ENCODE data around the gene CHAT. TPM values are rescaled to one million over a fixed set of nuclear protein-coding genes. Genes with fewer than 3 reads are reported as not detected.

Gene CHAT
- total RNA-seq, 1 donor = not detected

DNA sequence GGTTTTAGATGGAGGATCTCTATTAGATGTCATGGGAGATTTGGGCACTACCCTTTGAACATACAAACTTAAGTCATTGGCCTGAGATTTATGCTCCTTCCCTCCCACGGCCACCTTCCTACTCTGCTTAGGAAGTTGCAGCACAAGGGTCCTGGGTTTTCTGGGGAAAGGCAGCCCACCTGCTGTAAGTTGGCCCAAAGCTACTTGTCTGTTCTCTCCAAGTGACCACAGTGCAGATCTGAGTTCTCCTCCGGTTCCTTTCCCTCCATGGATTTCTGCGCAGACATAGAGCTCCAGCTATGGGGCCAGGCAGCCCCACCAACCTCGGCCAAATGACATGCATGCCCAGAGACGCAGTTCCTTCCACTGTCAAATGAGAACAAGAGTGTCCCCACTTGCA, 52.8 kb downstream of the CHAT start:
- no peak for DNase-seq (ENCODE audit: insufficient read length, low spot score, missing footprints)

DNA sequence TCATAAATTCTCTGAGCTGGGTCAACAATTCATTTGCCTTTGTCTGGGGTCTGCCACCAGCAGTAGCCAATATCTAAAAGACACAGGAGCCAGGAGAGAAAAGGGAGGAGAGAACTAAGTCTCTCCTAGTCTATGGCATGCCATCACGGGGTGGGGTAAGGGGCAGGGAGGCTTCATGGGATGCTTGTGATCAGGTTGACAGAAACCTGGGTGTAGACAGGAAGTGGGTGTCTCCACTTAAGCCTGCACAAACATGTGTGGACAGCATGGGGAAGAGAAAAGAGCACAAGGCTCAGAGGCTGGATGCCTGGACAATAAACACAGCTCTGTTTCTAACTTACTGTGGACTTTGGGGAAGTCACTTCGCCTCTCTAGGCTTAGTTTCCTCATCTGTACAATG, 54.2 kb downstream of the CHAT start:
- H3K4me1 ChIP-seq (ENCODE audit: insufficient read depth, low read length) = no peaks in the 10 kb centered on the region
- peaks cover 5% of the 10 kb centered on the region for H3K27me3 ChIP-seq (ENCODE audit: insufficient read depth, low read length)
- no peaks in the 10 kb centered on the region for H3K36me3 ChIP-seq (ENCODE audit: insufficient read depth, low read length)
- no peak for DNase-seq (ENCODE audit: insufficient read length, low spot score, missing footprints)
- no peak overlapping the region for H3K4me3 ChIP-seq (ENCODE audit: insufficient read depth, low read length)
- no peaks in the 10 kb centered on the region for H3K9me3 ChIP-seq (ENCODE audit: low read depth, low read length)
- no peak overlapping the region for H2AFZ ChIP-seq (ENCODE audit: low read length)
- no peaks in the 10 kb centered on the region for H4K20me1 ChIP-seq (ENCODE audit: insufficient read depth, low read length)
- no peaks in the 10 kb centered on the region for H3K79me2 ChIP-seq (ENCODE audit: insufficient read depth, low read length)
- H3K4me2 ChIP-seq (ENCODE audit: insufficient read depth, low read length) = no peak overlapping the region
- H3K27ac ChIP-seq (ENCODE audit: low read depth, low read length) = no peak overlapping the region
- TF ChIP-seq, protein P1, sequence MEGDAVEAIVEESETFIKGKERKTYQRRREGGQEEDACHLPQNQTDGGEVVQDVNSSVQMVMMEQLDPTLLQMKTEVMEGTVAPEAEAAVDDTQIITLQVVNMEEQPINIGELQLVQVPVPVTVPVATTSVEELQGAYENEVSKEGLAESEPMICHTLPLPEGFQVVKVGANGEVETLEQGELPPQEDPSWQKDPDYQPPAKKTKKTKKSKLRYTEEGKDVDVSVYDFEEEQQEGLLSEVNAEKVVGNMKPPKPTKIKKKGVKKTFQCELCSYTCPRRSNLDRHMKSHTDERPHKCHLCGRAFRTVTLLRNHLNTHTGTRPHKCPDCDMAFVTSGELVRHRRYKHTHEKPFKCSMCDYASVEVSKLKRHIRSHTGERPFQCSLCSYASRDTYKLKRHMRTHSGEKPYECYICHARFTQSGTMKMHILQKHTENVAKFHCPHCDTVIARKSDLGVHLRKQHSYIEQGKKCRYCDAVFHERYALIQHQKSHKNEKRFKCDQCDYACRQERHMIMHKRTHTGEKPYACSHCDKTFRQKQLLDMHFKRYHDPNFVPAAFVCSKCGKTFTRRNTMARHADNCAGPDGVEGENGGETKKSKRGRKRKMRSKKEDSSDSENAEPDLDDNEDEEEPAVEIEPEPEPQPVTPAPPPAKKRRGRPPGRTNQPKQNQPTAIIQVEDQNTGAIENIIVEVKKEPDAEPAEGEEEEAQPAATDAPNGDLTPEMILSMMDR (IDR thresholded peaks at IDR 0.05; ENCODE audit: extremely low read depth, low read depth, low read length) = no peak

More for the DNA sequence above, 52.8 kb downstream of the CHAT start:
- Histone ChIP-seq H2AFZ (ENCODE audit: low read length) (no peak overlapping the region), H3K4me1 (ENCODE audit: insufficient read depth, low read length) (no peaks in the 10 kb centered on the region), H3K36me3 (ENCODE audit: insufficient read depth, low read length) (no peaks in the 10 kb centered on the region), H3K4me2 (ENCODE audit: insufficient read depth, low read length) (no peak overlapping the region), H4K20me1 (ENCODE audit: insufficient read depth, low read length) (no peaks in the 10 kb centered on the region), H3K9me3 (ENCODE audit: low read depth, low read length) (no peaks in the 10 kb centered on the region), H3K27me3 (ENCODE audit: insufficient read depth, low read length) (peaks cover 5% of the 10 kb centered on the region), H3K79me2 (ENCODE audit: insufficient read depth, low read length) (no peaks in the 10 kb centered on the region), H3K27ac (ENCODE audit: low read depth, low read length) (no peak overlapping the region), H3K4me3 (ENCODE audit: insufficient read depth, low read length) (no peak overlapping the region)
- TF ChIP-seq, protein P1 (IDR thresholded peaks at IDR 0.05; ENCODE audit: extremely low read depth, low read depth, low read length) = no peak

DNA sequence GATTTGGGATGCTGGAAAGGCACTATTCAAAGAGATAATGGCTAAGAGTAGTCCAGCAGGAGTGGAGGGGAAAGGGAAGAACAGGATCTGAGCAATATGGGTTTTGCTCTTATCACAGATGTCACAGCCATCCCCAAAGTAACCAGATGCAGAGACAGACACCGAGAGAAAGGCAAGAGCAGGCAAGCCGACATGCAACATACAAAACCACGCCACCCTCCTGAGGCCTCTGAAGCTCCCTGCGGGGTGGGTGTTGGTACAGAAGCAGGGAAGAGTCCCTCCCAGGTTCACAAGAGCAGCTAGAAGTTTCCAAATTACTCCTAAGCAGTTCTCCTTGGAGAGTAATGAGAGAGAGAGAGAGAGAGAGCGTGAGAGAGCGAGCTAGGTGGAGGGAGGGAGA, 54.8 kb downstream of the CHAT start:
- Histone ChIP-seq H2AFZ (ENCODE audit: low read length) (no peak overlapping the region), H3K27me3 (ENCODE audit: insufficient read depth, low read length) (peaks cover 6% of the 10 kb centered on the region), H3K27ac (ENCODE audit: low read depth, low read length) (no peak overlapping the region), H3K4me3 (ENCODE audit: insufficient read depth, low read length) (no peak overlapping the region), H3K4me1 (ENCODE audit: insufficient read depth, low read length) (no peaks in the 10 kb centered on the region), H3K9me3 (ENCODE audit: low read depth, low read length) (no peaks in the 10 kb centered on the region), H3K4me2 (ENCODE audit: insufficient read depth, low read length) (no peak overlapping the region), H3K79me2 (ENCODE audit: insufficient read depth, low read length) (no peaks in the 10 kb centered on the region), H3K36me3 (ENCODE audit: insufficient read depth, low read length) (no peaks in the 10 kb centered on the region), H4K20me1 (ENCODE audit: insufficient read depth, low read length) (no peaks in the 10 kb centered on the region)
- TF ChIP-seq, protein P1 (IDR thresholded peaks at IDR 0.05; ENCODE audit: extremely low read depth, low read depth, low read length) = no peak
- DNase-seq (ENCODE audit: insufficient read length, low spot score, missing footprints) = no peak

DNA sequence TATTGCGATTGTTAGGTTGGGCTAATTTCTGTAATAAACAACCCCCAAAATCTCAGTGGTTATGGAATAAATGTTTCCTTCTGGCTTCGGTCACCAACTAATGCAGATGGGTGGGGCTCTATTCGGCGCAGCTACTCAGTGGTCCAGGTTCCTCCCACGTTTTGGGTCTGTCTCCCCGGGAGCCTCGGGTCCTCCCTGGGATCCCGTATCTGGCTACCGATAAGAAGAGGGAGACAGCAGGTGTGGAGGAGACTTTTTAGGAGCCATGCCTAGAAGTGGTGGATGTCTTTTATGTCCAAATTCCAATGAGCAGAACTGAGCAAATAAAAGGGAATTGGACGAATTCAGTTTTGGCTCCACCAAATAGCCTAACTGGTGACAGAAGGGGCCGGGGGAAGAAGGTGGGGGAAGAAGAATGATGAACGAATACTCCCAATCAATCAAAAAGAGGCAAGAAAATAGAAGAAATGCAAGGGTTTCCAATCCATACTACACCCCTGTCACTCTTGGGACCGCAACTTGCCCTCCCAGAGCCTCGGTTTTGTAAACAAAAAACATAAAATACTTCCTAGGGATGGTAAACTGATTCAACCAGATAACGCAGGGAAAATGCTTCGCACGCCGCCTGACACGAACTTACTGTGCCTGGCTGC, 65.1 kb downstream of the CHAT start:
- no peaks in the 10 kb centered on the region for H4K20me1 ChIP-seq (ENCODE audit: insufficient read depth, low read length)
- peak overlapping the region; percentile 37 for H2AFZ ChIP-seq (ENCODE audit: low read length)
- TF ChIP-seq, protein P1 (IDR thresholded peaks at IDR 0.05; ENCODE audit: extremely low read depth, low read depth, low read length) = no peak
- no peaks in the 10 kb centered on the region for H3K79me2 ChIP-seq (ENCODE audit: insufficient read depth, low read length)
- peaks cover 14% of the 10 kb centered on the region for H3K27me3 ChIP-seq (ENCODE audit: insufficient read depth, low read length)
- no peaks in the 10 kb centered on the region for H3K36me3 ChIP-seq (ENCODE audit: insufficient read depth, low read length)
- H3K9me3 ChIP-seq (ENCODE audit: low read depth, low read length) = no peaks in the 10 kb centered on the region
- no peak overlapping the region for H3K27ac ChIP-seq (ENCODE audit: low read depth, low read length)
- H3K4me1 ChIP-seq (ENCODE audit: insufficient read depth, low read length) = no peaks in the 10 kb centered on the region
- H3K4me3 ChIP-seq (ENCODE audit: insufficient read depth, low read length) = peak overlapping the region; percentile 30
- H3K4me2 ChIP-seq (ENCODE audit: insufficient read depth, low read length) = peak overlapping the region; percentile 76
- DNase-seq (ENCODE audit: insufficient read length, low spot score, missing footprints) = no peak
